ENCODE measurements around the gene NGEF.

DNA sequence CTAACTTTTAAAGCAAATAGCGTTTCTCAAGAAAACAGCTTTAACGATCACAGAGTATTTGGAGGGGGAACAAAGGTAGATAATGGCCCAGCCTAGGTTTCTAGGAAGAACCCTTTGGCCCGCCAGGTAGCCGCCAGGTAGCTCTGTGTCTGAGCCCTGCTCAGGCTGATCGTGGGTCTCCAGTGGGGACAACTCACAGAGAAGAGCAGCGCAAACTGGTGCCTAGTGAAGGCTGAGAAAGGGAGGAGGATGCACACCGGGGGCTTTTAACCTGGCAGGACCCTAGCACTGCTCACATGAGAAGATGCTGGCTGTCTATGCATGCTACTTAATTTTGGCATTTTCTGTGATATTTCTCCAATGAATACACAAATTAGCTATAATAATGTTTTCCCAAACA is 5.8 kb downstream of the NGEF start:
- TF ChIP-seq, protein P1, sequence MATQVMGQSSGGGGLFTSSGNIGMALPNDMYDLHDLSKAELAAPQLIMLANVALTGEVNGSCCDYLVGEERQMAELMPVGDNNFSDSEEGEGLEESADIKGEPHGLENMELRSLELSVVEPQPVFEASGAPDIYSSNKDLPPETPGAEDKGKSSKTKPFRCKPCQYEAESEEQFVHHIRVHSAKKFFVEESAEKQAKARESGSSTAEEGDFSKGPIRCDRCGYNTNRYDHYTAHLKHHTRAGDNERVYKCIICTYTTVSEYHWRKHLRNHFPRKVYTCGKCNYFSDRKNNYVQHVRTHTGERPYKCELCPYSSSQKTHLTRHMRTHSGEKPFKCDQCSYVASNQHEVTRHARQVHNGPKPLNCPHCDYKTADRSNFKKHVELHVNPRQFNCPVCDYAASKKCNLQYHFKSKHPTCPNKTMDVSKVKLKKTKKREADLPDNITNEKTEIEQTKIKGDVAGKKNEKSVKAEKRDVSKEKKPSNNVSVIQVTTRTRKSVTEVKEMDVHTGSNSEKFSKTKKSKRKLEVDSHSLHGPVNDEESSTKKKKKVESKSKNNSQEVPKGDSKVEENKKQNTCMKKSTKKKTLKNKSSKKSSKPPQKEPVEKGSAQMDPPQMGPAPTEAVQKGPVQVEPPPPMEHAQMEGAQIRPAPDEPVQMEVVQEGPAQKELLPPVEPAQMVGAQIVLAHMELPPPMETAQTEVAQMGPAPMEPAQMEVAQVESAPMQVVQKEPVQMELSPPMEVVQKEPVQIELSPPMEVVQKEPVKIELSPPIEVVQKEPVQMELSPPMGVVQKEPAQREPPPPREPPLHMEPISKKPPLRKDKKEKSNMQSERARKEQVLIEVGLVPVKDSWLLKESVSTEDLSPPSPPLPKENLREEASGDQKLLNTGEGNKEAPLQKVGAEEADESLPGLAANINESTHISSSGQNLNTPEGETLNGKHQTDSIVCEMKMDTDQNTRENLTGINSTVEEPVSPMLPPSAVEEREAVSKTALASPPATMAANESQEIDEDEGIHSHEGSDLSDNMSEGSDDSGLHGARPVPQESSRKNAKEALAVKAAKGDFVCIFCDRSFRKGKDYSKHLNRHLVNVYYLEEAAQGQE (IDR thresholded peaks at IDR 0.05; ENCODE audit: insufficient read depth in 1 of 2, low read depth in 2 of 2, low read length in 2 of 2) = no peak
- TF ChIP-seq POLR2AphosphoS5 (IDR thresholded peaks at IDR 0.05; ENCODE audit: low read depth, low read length) (no peak), FOXP2 (optimal IDR thresholded peaks at IDR 0.05; ENCODE audit: borderline replicate concordance, extremely low read depth, extremely low read length, insufficient read depth) (no peak), TAF1 (IDR thresholded peaks at IDR 0.05; ENCODE audit: borderline replicate concordance, insufficient read depth, low read length) (no peak), SIN3A (IDR thresholded peaks at IDR 0.05; ENCODE audit: borderline replicate concordance, insufficient read depth, low read length) (no peak)
